ENCODE measurements around the gene ZMYM5.
"Not testable (repeated sequence)": the region's sequence is repeated elsewhere in the genome, so short reads cannot be mapped to it uniquely, and the experiment has no call there.

The ZMYM5 gene

GRCh38 chr13:19838865-19839275 lies 24.6 kb downstream of the ZMYM5 start:
- DNase-seq: peak in 1 of 42 donors; percentile 10
- intact Hi-C loops (cut with DNase I): no loop called here

- intact Hi-C loops (cut with DNase I): no loop called here
- DNase-seq: peak in 1 of 42 donors; percentile 3
These were observed 27.0 kb downstream of the ZMYM5 start for GRCh38 chr13:19836472-19836871.

GRCh38 chr13:19834704-19835103 lies 28.7 kb downstream of the ZMYM5 start:
- DNase-seq: peak in 1 of 42 donors; percentile 26
- intact Hi-C loops (cut with DNase I): no loop called here

GRCh38 chr13:19822673-19823072 lies 40.8 kb downstream of the ZMYM5 start:
- intact Hi-C loops (cut with DNase I): no loop called here
- peak in 1 of 42 donors; percentile 9 for DNase-seq

- DNase-seq: peak in 22 of 42 donors; percentile 5 to 53 (median 23)
These were observed 45.1 kb downstream of the ZMYM5 start for GRCh38 chr13:19818223-19818842.

GRCh38 chr13:19817510-19818158 lies 45.8 kb downstream of the ZMYM5 start:
- no peak for DNase-seq
- intact Hi-C loops (cut with DNase I): no loop called here

More at GRCh38 chr13:19818223-19818842, 45.1 kb downstream of the ZMYM5 start:
- intact Hi-C loops (cut with DNase I): no loop called here

GRCh38 chr13:19817106-19817505 lies 46.3 kb downstream of the ZMYM5 start:
- intact Hi-C loops (cut with DNase I): no loop called here
- no peak for DNase-seq

- DNase-seq; intact Hi-C loops (cut with DNase I): not testable (repeated sequence)
These were observed 47.6 kb downstream of the ZMYM5 start for GRCh38 chr13:19815842-19816241.

GRCh38 chr13:19810996-19811881 lies 52.2 kb downstream of the ZMYM5 start:
- no peak for DNase-seq
- intact Hi-C loops (cut with DNase I): no loop called here

GRCh38 chr13:19810151-19810550 lies 53.3 kb downstream of the ZMYM5 start:
- intact Hi-C loops (cut with DNase I): no loop called here
- DNase-seq: no peak

GRCh38 chr13:19805765-19806164 lies 57.7 kb downstream of the ZMYM5 start:
- intact Hi-C loops (cut with DNase I): no loop called here
- DNase-seq: no peak

GRCh38 chr13:19795956-19796355 lies 67.5 kb downstream of the ZMYM5 start:
- intact Hi-C loops (cut with DNase I): no loop called here

GRCh38 chr13:19794631-19795030 lies 68.8 kb downstream of the ZMYM5 start:
- intact Hi-C loops (cut with DNase I): no loop called here
- DNase-seq: no peak

More at GRCh38 chr13:19795956-19796355, 67.5 kb downstream of the ZMYM5 start:
- DNase-seq: no peak

- no peak for DNase-seq
- intact Hi-C loops (cut with DNase I): no loop called here
These were observed 71.4 kb downstream of the ZMYM5 start for GRCh38 chr13:19791953-19792537.

GRCh38 chr13:19782727-19783682 lies 80.4 kb downstream of the ZMYM5 start, which contains the start of gene PSPC1:
Gene PSPC1 (minus strand): TSS chr13:19782945. CDS start chr13:19782757, 188 bp downstream.
- intact Hi-C loops (cut with DNase I): loop anchor here (2.0 to 10.0 kb wide), 2 partner anchors 80 to 182 kb away; partner anchors contain the start of gene ZMYM5

GRCh38 chr13:19782049-19782726 lies 81.3 kb downstream of the ZMYM5 start:
- peak; percentile 25 to 82 (median 61) for DNase-seq
- intact Hi-C loops (cut with DNase I): loop anchor here (2.0 to 10.0 kb wide), 2 partner anchors 81 to 183 kb away; partner anchors contain the start of gene ZMYM5

More at GRCh38 chr13:19782727-19783682, 80.4 kb downstream of the ZMYM5 start, which contains the start of gene PSPC1:
- peak; percentile 88 to 98 (median 95) for DNase-seq

- intact Hi-C loops (cut with DNase I): loop anchor here (10.0 kb wide), 1 partner anchor 183 kb away; no protein-coding TSS in a partner anchor
- no peak for DNase-seq
These were observed 81.9 kb downstream of the ZMYM5 start for GRCh38 chr13:19781526-19781925.
